GM12878 (cell line): Measurements from ENCODE around the gene CEP89. TPM values are rescaled to one million over a fixed set of nuclear protein-coding genes. Genes with fewer than 3 reads are reported as not detected.

Experiments used
- ATAC-seq: fragments of 200-7000 bp; cut with Tn5 transposase; 3 replicates; pipeline ENCODE4 v1.9.1; 2020; ENCODE audit warnings: mild to moderate bottlenecking, moderate library complexity
- BruUV-seq: library from RNA; stranded (reverse); fragments of 400-500 nt; replicated peaks from 2 replicates; lab custom pipeline; 2021; lab: Mats Ljungman, UMichigan
- CTCF ChIA-PET: fragments of 300-600 bp; sonication (Branson Sonifier 250); formaldehyde crosslinking; extraction: SDS; loops from one replicate; lab custom pipeline; 2021; ENCODE audit warnings: inconsistent platforms; lab: Yijun Ruan, JAX
- POLR2A ChIA-PET: fragments of 350-600 bp; formaldehyde crosslinking; extraction: SDS; loops from one replicate; lab custom pipeline; 2021; ENCODE audit warnings: inconsistent platforms; lab: Charles Lee
- RAD21 ChIA-PET: fragments of 300-600 bp; sonication (Branson Sonifier 250); formaldehyde crosslinking; loops from one replicate; lab custom pipeline; 2023; ENCODE audit warnings: antibody characterized with exemption; ENCODE audit not compliant: unreplicated experiment; lab: Charles Lee
- SMC1A ChIA-PET: fragments of 300-600 bp; sonication (Branson Sonifier 250); formaldehyde crosslinking; loops from one replicate; lab custom pipeline; 2023; ENCODE audit not compliant: unreplicated experiment, uncharacterized antibody; lab: Charles Lee
- DNase-seq: peaks from one replicate; pipeline ENCODE4 v3.0.0-alpha.2; 2011; ENCODE audit warnings: low read depth, low spot score
- FAIRE-seq: peaks from 3 replicates; lab custom pipeline; 2011; peaks lifted over from hg19 to GRCh38; lab: Jason Lieb, UNC
- H2AFZ ChIP-seq: 2 replicates; pipeline ENCODE4 v1.6.0; 2011; ENCODE audit warnings: low read depth, low read length, control low read depth; ENCODE audit not compliant: control insufficient read depth
- H3K27ac ChIP-seq: 2 replicates; pipeline ENCODE4 v1.5.1; 2011; ENCODE audit warnings: control low read depth; ENCODE audit not compliant: control insufficient read depth, insufficient read depth
- H3K27me3 ChIP-seq, 2 experiments: replicated peaks in 1 of 2; 2 replicates each; pipeline versions ENCODE4 v1.6.0 to v1.6.1; 2011; ENCODE audit warnings: low read length in 1 of 2; ENCODE audit not compliant: control insufficient read depth in 2 of 2, insufficient read depth in 2 of 2
- H3K36me3 ChIP-seq, 2 experiments: 2 replicates each; pipeline ENCODE4 v1.5.1; 2011; ENCODE audit warnings: low read length in 1 of 2; ENCODE audit not compliant: control insufficient read depth in 2 of 2, insufficient read depth in 2 of 2
- H3K4me1 ChIP-seq: 2 replicates; pipeline ENCODE4 v1.6.1; 2011; ENCODE audit warnings: mild to moderate bottlenecking, low read length, moderate library complexity, mixed read lengths; ENCODE audit not compliant: control insufficient read depth, insufficient read depth
- H3K4me2 ChIP-seq: 2 replicates; pipeline ENCODE4 v1.6.0; 2011; ENCODE audit warnings: control low read depth; ENCODE audit not compliant: control insufficient read depth, insufficient read depth
- H3K4me3 ChIP-seq: fragments of 200-600 bp; sonication (generic); 2 replicates; pipeline ENCODE4 v1.5.1; 2016
- H3K79me2 ChIP-seq: 2 replicates; pipeline ENCODE4 v1.6.0; 2011; ENCODE audit warnings: low read length; ENCODE audit not compliant: control insufficient read depth, insufficient read depth
- H3K9ac ChIP-seq: 2 replicates; pipeline ENCODE4 v1.8.0; 2011; ENCODE audit warnings: low read length, control low read depth, mixed read lengths; ENCODE audit not compliant: control insufficient read depth, insufficient read depth
- H3K9me3 ChIP-seq: replicated peaks from 3 replicates; pipeline ENCODE4 v1.5.1; 2011; ENCODE audit warnings: mild to moderate bottlenecking, low read length; ENCODE audit not compliant: control insufficient read depth, insufficient read depth
- H4K20me1 ChIP-seq: 2 replicates; pipeline ENCODE4 v1.6.0; 2011; ENCODE audit not compliant: control insufficient read depth, insufficient read depth
- BACH1 ChIP-seq: fragments of 450-650 bp; IDR thresholded peaks from 2 replicates; pipeline ENCODE4 v1.6.1; 2017; ENCODE audit warnings: mild to moderate bottlenecking, borderline replicate concordance
- EED ChIP-seq: sonication (generic); IDR thresholded peaks from 2 replicates; pipeline ENCODE4 v1.6.1; 2016; ENCODE audit warnings: antibody characterized with exemption, low read depth
- EP300 ChIP-seq, 2 experiments: fragments of 150-350 bp in 1 of 2; IDR thresholded peaks; 2 replicates each; pipeline ENCODE4 v1.6.1; 2011 to 2012; ENCODE audit warnings: low read depth in 2 of 2, low read length in 2 of 2, borderline replicate concordance in 1 of 2, improper control_type of control experiment in 1 of 2, inconsistent platforms in 1 of 2; ENCODE audit not compliant: control insufficient read depth in 1 of 2
- HDAC2 ChIP-seq: fragments of 200-600 bp; sonication (generic); IDR thresholded peaks from 2 replicates; pipeline ENCODE4 v1.6.1; 2017
- NR2F1 ChIP-seq: fragments of 450-650 bp; conservative IDR thresholded peaks from 2 replicates; pipeline ENCODE4 v1.6.1; 2017; ENCODE audit warnings: mild to moderate bottlenecking
- PML ChIP-seq: IDR thresholded peaks from 2 replicates; pipeline ENCODE4 v1.6.1; 2012; ENCODE audit warnings: low read length, inconsistent platforms
- POLR2AphosphoS5 ChIP-seq: IDR thresholded peaks from 2 replicates; pipeline ENCODE4 v1.6.1; 2011; ENCODE audit warnings: mild to moderate bottlenecking, low read length, inconsistent platforms
- RCOR1 ChIP-seq: conservative IDR thresholded peaks from 2 replicates; pipeline ENCODE4 v1.6.1; 2012; ENCODE audit warnings: low read depth, low read length, improper control_type of control experiment
- TCF7 ChIP-seq: IDR thresholded peaks from 2 replicates; pipeline ENCODE4 v1.6.1; 2014; ENCODE audit warnings: antibody characterized with exemption, borderline replicate concordance
- ZNF384 ChIP-seq: IDR thresholded peaks from 2 replicates; pipeline ENCODE4 v1.6.1; 2012; ENCODE audit warnings: low read depth, mild to moderate bottlenecking, low read length, improper control_type of control experiment, borderline replicate concordance
- WGBS: methylation state at CpG from one replicate; pipeline ENCODE4 v1.1.6; 2016; ENCODE audit warnings: low lambda C conversion rate; ENCODE audit not compliant: insufficient replicate concordance, insufficient coverage; ENCODE audit errors: missing lambda C conversion rate; 5-methylcytosine and 5-hydroxymethylcytosine counted together
- in situ Hi-C: fragments of 300-500 bp; cut with MboI; formaldehyde crosslinking; loops from 9 replicates; pipeline ENCODE4 v1.14.3; 2018; ENCODE audit warnings: mixed read lengths
- intact Hi-C: fragments of 100-400 bp; cut with micrococcal nuclease; formaldehyde crosslinking; loops from one replicate; pipeline ENCODE4 v1.14.2; 2022; ENCODE audit not compliant: unreplicated experiment
- polyA plus RNA-seq, 11 experiments: library from polyadenylated mRNA; depleted of rRNA in 4 of 11; unstranded in 6 of 11; stranded (reverse) in 5 of 11; fragments of >200 nt; fragmentation: Nextera tagmentation in 4 of 11; fragmentation: Illumina TruSeq in 1 of 11; extraction: Ambion mirVana in 4 of 11; extraction: Trizol in 1 of 11; gene quantifications; 1 replicate in 1 of 11; 2 replicates in 10 of 11; pipeline versions ENCODE4 v1.2.1 to v1.2.3, GENCODE V29; 2011 to 2016; ENCODE audit warnings: inconsistent platforms in 2 of 11, missing spikeins in 2 of 11, low read depth in 1 of 11
- total RNA-seq, 4 experiments: library from RNA; depleted of rRNA in 3 of 4; stranded (reverse); fragments of >200 nt in 3 of 4; fragmentation: Illumina TruSeq in 1 of 4; extraction: Trizol in 1 of 4; gene quantifications; 2 replicates each; pipeline versions ENCODE4 v1.2.1 to v1.2.3, GENCODE V29; 2013 to 2021

Gene CEP89
- total and polyA plus RNA-seq, 10 of the 15 experiments (the other 5 are each of a cell fraction or from before 2014, with no cell fraction given) = 6.0 to 19.3 (median 10.2) TPM

DNA sequence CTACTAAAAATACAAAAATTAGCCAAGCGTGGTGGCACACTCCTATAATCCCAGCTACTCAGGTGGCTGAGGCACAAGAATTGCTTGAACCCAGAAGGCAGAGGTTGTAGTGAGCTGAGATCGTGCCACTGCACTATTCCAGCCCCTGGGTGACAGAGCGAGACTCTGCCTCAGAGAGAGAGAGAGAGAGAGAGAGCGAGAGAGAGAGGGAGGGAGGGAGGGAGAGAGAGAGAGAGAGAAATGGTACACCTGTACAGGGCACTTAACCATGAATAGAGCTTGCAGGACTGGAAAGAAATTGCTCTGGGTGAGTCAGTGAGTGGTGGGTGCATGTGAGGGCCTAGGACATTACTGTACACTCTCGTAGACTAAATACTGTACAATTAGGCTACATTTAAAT is 61.7 kb downstream of the CEP89 start:
- H3K79me2 ChIP-seq = no peaks in the 10 kb centered on the region
- in situ Hi-C loops = no loop called here
- ATAC-seq = no peak
- no peaks in the 10 kb centered on the region for H3K27me3 ChIP-seq
- no peak for DNase-seq
- no peak overlapping the region for H3K27ac ChIP-seq
- no peaks in the 10 kb centered on the region for H3K36me3 ChIP-seq
- FAIRE-seq = no peak
- no peak overlapping the region for H3K4me3 ChIP-seq
- SMC1A ChIA-PET = interaction anchor here (0.6 to 1.0 kb wide), 2 partner anchors 136 to 1837 kb away, joined by 3 read pairs; no protein-coding TSS in a partner anchor
- H3K9me3 ChIP-seq = no peaks in the 10 kb centered on the region
- H3K4me2 ChIP-seq = no peak overlapping the region
- BruUV-seq = no TSS peak
- TF ChIP-seq EED = no peak
- TF ChIP-seq POLR2AphosphoS5 = no peak
- TF ChIP-seq TCF7 = no peak
- TF ChIP-seq NR2F1 = no peak
- no peak for TF ChIP-seq ZNF384
- no peaks in the 10 kb centered on the region for H3K4me1 ChIP-seq
- no peak overlapping the region for H2AFZ ChIP-seq
- RAD21 ChIA-PET = no interaction called here
- no peaks in the 10 kb centered on the region for H4K20me1 ChIP-seq
- intact Hi-C loops = no loop called here
- H3K9ac ChIP-seq = no peak overlapping the region
- 94% methylated on average over 5 of the region's 5 CpGs for WGBS
- CTCF ChIA-PET = no interaction called here
- POLR2A ChIA-PET = no interaction called here

DNA sequence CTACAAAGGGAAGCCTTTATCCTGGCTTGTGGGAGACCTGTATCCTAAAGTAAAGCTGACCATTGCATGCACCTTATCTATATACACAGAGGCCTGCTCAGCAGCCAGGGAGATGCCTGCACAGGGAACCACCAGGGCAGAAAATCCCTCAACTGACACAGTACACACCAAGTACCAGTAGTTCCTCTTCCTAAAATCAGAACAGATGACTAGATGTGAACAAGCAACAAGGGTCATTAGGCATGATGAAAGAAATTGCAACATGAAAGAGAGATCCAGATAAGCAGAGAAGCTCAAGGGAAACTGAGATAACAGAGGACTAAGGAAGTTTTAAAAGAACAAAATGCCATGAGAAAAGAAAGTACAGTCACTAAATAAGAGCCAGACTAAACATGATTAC is 62.5 kb downstream of the CEP89 start:
- no peaks in the 10 kb centered on the region for H4K20me1 ChIP-seq
- no peaks in the 10 kb centered on the region for H3K79me2 ChIP-seq
- in situ Hi-C loops = no loop called here
- CTCF ChIA-PET = no interaction called here
- H3K9me3 ChIP-seq = no peaks in the 10 kb centered on the region
- H3K27ac ChIP-seq = no peak overlapping the region
- RAD21 ChIA-PET = no interaction called here
- no peaks in the 10 kb centered on the region for H3K4me1 ChIP-seq
- no peak overlapping the region for H3K4me3 ChIP-seq
- SMC1A ChIA-PET = no interaction called here
- DNase-seq = no peak
- intact Hi-C loops = no loop called here
- no TSS peak for BruUV-seq
- TF ChIP-seq PML (no peak), BACH1 (no peak), EP300 (IDR thresholded peaks at IDR 0.05; ENCODE audit: borderline replicate concordance in 1 of 2, control insufficient read depth in 1 of 2, low read depth in 2 of 2, low read length in 2 of 2) (no peak), RCOR1 (no peak), HDAC2 (no peak)
- H3K9ac ChIP-seq = no peak overlapping the region
- H3K4me2 ChIP-seq = no peak overlapping the region
- H3K36me3 ChIP-seq = no peaks in the 10 kb centered on the region
- H3K27me3 ChIP-seq = no peaks in the 10 kb centered on the region
- FAIRE-seq = no peak
- no peak for ATAC-seq
- no peak overlapping the region for H2AFZ ChIP-seq
- POLR2A ChIA-PET = no interaction called here
